ENCODE data around the gene PIP5K1B.

- TF ChIP-seq FOXP2 (optimal IDR thresholded peaks at IDR 0.05; ENCODE audit: control extremely low read depth, extremely low read length, insufficient read depth) = no peak
- TF ChIP-seq POLR2AphosphoS5 (IDR thresholded peaks at IDR 0.05; ENCODE audit: borderline replicate concordance, low read depth, low read length) = no peak
- no peak for TF ChIP-seq EZH2 (IDR thresholded peaks at IDR 0.05)
These were observed 128.0 kb downstream of the PIP5K1B start for GRCh38 chr9:68832861-68833518.
